NCI-H1930 (cell line): ENCODE results near the gene MGLL.

Experiments
- DNase-seq, 2 experiments: peaks; one replicate each; lab custom pipeline; 2025; lab: John Stamatoyannopoulos, UW

MGLL gene

DNA sequence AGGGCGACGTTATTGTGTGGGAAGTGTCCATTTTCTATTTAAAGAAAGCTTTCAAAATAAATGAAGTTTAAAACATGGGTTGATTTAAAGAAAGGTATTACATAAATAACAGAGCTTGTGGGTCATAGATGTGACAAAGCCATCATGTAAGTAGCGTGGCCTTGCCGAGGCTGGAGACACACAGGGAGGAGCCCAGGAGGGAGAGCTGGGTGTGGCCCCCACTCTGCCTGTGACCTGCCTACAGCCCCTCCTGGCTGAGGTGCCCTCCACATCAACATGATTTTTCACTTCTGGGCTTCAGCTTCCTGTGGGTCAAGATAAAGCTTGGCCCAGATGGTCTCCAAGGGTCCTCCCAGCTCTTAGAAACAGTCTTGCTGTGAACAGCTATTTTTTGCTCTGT, 12.5 kb upstream of the MGLL start:
- DNase-seq: no peak

DNA sequence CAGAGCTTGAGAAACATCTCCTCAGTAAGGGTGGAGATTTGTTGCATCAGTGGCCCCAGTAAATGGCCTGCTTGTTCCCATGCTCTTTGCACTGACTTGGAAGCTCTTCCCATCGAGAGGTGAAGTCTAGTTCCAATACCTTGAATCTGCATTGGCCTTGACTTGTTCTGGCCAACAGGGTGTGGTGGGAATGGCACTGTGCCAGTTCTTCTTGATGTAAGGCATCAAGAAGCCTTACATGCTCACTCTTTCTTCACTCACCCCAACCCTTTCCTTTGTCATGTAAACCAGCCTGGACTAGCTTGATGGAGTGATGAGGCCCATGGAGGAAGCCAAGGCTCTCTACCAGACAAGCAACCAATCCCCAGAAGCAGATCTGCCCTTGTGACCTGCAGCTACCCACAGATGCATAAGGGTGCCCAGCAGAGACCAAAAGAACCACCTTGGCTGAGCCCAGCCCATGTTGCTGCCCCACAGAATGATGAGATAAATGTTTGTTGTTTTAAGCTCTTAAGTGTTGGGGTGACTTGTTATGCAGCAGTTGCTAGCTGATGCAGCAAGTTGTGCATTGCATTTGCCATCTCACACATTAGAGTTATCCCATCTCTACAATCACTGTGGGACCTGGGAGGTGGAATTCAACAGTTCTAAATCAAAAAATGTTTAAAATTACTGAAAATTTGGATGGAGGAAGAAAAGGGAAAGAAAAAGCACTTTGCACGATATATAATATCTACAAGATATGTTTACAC, 11.1 kb upstream of the MGLL start:
- no peak for DNase-seq

DNA sequence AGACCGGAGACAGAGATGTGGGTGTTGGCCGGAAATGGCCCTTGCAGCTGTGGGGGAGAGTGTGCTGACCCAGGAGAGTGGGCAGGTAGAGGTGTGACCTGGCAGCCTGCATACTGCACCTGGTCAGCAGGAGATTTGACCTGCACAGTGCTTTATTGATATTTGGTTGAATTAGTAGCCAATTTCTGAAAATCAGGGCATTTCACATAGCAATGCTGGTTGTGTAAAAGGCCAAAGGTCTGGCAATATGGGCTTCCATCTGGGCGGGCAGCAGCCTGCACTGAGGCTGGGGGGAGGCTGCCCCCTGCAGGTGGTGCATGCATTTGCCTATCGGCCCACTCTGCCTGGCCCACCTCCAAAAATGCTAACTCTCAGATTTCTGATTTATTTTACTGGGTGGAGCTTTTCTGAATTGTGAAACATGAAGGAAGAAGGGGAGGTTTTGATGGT, 9.4 kb upstream of the MGLL start:
- no peak for DNase-seq

DNA sequence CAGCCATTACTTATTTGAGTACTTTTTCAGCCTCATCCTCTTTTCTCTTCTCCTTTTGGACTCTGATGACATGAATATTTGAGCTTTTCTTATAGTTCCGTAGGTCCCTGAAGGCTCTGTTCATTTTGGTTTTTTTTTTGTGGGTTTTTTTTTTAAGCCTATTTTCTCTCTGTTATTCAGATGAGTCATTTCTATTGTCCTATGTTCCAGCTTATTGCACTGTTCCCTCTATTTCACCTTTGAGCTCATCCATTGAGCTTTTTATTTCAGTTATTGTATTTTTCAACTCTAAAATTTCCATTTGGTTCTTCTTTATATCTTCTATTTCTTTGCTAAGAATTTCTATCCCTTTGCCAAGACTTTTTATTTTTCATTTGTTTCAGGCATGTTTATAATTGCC, 7.2 kb upstream of the MGLL start:
- no peak for DNase-seq

DNA sequence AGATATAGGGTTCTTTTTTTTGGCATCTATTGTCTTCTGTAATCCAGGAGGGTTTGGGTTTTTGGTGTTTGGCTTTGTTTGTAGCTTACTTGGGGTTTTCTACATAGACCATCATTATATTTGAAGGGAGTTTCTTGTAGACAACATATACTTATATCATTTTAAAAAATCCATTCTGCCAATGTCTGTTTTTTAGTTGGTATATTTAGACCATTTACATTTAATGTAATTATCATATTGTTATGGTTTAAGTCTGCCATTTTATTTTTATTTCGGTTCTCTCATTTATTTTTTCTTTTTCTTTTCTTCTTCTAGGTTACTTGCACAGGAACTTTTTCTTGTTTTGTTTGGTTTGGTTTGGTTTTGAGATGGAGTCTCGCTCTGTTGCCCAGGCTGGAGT, 5.5 kb upstream of the MGLL start:
- no peak for DNase-seq

DNA sequence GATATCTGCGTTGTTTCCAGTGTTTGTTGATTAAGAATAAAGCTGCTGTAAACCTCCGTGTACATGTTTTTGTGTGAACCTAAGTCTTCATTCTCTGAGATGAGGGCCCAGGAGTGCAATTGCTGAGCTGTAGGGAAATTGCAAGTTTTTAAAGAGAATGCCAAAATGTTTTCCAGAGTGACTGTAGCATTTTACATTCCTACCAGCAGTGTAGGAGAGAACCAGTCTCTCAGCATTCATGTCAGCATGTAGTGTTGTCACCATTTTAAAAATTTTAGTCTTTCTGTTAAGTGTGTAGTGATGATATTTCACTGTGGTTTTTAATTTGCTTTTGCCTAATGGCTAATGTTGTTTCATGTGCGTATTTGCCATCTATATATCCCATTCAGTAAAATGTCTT, 3.4 kb upstream of the MGLL start:
- DNase-seq: no peak

DNA sequence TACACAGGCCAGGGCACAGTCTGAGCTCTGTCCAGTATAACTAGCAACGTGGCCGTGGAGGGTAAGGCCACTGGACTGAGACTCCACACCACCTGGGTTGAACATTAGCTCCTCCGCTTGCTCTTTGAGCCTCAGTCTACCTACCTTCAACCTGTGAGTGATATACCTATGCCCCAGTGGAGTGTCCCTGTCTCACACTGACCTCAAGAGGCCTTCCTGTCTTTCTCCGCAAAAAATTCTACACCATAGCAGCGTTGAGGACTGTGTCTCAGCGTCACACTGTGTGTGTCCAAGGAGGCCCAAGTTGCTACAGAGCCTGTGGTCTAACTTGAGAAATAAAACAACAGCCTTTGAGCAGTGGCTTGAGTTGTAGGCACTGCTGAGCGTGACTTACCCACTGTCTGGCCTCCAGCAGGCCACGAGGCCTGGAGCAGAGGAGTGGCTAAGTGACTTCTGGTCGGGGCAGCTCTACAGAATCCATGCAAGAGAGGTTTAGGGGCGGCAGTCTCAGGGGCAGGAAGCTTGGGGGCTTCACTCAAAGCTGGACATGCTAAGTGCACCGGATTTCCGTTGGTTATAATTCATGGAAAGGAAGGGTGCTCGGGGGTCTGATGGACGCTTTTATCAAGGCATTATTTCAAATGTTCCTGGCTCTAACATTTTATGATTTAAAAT, 2.0 kb upstream of the MGLL start:
- no peak for DNase-seq

DNA sequence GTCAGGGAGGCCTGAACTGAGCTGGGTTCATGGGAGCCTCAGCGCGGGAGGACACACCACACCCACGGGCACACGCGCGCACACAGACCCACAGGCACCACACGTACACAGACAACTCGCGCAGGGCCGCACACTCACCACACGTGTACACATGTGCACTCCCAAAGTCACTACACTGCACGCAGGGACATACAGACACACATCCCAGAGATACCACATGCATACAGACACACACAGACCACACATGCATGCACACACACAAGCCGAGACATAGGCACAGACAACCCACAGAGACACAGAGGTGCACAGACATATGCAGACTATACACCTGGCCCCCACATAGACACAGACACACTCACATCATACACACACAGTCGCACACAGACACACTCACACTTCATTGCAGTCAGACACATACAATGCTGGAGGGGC, 1.1 kb upstream of the MGLL start:
- DNase-seq: no peak

DNA sequence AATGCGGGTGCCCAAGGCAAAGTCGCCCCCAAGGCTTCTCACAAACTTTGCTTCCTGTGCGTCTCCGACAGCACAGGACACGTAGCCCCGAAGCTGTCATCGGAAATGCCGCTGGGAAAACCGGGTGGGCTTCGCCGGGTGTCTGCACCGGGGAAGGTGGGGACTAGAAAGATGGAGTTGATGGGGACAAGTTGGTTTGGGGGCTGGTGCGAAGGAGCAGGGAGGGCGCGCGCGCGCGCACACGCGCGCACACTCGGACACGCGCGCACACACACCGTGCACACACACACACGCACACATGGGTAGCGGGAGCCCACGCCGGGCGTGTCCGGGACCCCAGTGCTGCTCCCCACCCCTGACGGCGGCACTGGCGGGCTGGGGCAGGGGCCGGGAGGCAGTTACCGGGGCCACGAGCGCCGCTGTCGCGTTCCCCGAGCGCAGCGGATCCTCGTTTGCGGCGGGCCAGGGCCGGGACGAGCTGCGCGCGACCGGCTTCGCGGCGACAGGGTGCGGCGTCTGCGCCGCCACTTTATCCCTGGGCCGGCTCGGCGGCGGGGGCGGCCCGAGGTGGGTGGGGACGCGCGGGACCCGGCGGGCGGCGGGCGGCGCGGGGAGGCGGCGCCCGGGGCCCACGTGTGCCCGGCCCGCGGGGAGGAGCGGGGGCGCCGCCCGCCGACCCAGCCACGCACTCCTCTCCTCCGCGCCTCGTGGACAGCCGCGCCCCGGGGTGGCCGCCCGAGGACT, 539 bp upstream of the MGLL start:
- DNase-seq: no peak

DNA sequence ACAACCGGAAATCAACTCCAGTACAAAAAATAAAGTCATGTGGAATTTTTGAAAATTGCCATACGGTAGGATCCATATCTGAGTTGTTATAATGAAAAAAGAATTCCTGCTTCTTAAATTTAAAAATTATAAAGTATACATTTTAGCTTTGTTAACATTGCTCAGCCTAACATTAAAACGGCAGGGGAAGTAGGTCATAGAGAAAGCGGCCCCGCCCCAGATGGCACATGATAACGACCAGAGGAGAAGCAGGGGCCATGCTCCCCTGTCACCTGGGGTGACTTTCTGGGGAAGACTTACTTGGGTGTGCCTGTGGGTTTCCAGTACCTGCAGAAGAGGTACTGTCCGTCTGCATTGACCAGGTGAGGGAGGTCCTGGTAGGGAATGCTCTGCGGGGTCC, 921 bp downstream of the MGLL start:
- DNase-seq: no peak

DNA sequence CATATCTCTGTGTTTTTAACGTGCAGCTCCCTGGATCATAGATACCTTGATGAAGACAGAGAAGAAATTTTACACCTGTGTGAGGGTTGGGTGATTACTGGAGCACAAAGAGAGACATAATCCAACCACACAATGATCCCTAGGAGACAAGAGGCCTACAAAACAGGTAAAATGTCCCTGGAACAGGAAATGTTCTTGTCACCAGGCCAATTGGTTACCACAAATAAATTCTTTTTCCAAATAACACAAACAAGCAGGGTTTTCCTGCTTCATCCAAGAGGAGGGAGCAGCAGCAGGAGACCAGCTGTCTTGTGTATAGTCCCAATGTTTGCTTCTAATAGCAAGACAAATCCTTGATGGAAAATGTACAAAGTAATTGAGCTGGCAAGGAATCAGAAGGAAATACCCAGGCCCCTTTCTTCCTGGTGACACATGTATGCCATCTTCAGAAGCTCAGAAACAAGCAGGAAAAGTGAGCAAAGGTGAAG, 1.4 kb downstream of the MGLL start:
- no peak for DNase-seq

DNA sequence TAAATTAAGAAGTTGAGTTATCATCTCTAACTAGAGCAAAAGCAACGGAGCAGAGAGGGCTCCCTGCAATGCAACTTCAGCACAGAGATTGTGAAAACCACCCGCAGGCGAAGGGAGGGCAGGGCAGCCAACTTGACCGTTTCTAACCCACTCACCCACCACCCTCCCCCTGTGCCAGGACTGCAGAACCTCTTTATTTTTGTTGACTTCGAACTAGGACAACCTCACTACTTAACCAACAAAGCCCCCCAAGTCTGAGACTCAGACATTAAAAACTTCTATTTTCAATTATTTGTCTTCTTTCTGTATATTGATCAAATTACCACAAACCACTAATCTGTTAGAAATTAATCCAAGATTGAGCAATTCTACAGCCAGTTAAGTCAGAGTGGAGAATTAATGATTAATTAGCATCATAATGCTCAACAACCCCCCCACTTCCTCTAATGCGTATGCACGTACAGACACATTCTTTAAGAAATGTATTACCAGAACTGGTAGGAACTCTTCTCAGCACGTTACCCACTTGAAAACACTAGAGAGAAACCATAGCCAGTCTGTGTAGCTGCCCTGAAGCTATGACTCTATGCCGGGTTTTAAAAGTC, 2.0 kb downstream of the MGLL start:
- DNase-seq: no peak

DNA sequence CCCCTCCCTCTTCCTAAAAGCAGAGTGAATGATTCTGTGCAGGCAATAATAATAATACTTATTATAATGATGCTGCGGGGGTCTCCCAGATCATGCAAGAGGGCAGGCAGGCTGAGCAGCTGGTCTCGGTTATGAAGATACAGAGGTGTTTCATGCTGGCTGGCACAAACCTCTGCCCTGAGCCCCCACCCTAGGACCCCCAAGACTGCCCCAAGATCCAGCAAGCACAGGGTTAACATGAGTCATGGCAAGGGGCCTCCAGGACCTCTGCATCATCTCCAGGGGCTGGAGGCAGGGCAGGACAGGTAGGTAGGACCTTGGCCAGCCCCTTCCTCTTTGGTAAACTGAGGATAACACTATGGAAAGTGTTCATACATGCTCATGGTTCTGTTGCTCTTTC, 2.7 kb downstream of the MGLL start:
- DNase-seq: no peak

DNA sequence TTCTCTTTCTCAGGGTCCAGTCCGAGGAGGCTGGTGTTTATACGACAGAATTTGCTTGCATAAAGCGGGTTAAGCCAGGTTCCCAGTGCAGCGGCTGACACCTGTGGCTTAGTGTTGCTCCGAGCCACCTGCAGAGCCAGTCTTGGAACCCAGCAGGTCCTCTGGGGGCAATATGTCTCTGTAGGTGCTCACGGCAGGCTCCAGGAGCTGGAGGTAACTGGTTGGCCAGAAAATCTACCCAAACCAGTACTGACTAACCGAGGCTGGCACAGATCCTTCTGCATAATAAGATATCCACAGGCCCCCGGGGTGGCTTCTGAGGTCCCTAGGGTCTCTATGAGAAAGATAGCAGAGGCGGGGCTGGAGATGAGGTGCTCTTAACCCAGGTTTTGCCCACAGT, 3.2 kb downstream of the MGLL start:
- no peak for DNase-seq

DNA sequence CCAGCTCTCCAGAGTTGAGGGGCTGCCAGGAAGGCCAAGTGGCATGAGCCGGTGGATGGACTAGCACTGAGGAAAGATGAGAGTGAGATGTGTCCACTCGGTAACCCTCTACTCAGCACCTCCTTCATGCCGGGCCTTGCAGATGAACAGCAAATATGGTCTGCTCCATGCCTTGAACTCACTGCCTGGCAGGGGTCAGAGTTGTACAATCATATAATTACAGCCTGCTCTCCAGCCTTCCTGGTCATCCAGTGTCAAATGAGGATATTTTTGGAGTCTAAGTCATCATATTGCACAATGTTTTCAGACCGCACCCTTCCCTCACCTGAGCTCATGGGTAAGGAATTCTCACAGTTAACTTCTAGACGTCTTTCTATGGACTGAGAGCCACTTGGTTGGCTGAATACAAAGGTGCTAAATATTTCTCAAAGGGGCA, 4.9 kb downstream of the MGLL start:
- DNase-seq: no peak

DNA sequence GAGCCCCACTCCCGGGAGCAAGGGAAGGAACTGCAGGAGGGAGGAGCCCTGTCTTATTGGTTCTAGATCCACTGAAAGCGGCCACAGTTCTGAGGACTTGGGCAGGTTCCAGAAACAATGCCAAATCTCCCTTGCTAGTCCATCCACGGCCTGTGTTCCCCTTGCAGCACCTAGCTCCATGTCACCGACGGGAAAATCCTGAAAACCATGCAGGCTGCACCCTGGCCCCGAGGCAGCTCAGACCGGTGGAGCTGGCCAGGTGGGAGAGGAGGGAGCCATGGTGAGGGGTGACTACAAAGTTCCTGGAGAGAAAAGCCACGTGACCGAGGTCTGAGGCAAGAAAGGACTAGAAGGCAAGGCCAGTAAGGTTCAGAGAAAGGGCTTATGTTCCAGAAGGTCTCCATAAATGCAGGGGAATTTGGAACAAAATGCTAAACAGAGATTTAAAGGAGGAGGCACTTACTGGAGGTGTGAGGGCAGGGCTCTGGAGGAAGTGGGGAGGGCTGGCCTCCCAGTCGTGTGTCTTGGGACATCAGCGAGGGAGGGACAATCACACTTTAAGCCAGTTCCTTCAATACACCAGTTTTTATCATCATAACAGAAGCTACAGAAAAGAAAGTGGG, 5.4 kb downstream of the MGLL start:
- DNase-seq: no peak

DNA sequence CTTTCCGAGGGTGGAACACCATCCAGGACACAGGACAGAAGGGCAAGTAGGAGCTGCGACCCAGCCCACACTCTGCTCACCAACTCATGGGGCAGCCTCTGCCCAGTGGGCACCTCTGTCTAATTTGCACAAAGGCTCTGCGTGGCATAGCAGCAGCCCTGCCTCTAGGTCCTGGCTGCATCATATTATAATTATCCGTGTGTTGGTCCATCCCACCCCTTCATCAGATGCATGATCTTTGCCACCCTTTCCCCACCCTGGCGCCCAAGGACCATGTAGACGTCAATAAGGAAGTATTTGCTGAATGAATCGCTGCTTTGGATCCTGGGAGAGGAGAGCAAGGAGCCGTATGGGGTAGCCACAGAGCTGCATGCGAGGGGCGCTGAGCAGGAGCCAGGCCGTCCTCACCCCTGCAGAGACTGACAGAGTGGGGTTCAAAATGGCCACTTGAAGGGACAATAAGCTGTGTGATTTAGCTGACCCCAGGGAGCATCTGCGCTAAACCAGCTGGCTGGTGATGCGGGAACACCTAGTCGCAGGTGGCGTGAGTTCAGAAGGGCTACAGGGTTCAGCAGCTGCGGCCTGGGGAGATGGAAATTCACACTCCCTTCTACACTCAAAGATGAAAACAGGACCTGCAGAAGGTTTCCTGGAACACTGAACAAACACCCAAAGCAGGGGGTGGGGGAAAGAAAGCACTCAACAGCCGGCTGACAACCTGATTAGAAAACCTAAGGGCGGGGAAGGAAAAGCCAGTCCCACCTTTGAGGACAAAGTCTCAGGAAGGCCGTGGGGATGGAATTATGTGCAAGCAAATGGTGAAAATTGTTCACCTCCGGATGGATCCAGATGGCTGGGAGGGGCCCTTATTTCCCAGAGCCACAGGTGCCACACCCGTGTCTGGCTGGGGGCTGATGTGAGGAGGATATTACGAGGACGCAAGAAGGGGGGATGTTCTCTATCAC, 6.4 kb downstream of the MGLL start:
- DNase-seq: no peak

DNA sequence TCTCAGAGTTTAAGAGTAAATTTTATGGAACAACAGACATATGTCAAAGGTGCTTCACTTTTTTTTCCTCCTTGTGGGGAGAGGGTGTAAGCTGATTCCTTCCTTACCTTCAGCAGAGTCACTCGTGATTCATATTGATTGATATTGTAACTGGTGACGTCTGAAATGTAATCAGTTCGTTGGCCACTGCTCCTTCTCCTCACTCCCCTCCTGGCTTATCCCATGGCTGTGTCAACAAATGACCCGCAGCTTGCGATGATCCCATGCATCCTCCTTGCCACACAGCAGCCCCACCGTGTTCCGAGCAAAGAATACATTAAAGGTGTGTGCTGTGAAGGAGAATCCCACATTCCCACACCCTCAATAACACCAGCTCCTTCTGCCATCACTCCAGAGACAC, 7.3 kb downstream of the MGLL start:
- no peak for DNase-seq

DNA sequence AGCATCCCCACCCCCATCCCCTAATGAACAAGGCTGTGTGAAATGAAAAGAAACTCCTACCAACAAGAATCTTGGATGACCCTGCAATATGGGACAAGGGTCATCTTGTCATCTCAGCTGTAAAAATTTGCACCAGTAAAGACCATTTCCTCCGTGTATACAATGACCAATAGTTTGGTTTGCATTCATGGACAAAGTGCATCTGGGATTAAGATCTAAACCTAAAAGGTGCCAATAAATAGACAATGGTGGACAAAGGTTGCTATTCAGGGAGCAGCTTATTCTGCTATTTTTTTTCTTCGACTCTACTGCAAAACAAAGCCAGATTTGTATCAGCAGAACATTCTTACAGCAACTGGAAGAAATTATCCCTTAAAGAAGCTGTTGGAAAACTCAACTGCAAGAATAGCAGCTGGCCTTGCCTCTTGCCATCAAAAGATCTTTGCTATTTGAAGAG, 8.0 kb downstream of the MGLL start:
- DNase-seq: no peak

DNA sequence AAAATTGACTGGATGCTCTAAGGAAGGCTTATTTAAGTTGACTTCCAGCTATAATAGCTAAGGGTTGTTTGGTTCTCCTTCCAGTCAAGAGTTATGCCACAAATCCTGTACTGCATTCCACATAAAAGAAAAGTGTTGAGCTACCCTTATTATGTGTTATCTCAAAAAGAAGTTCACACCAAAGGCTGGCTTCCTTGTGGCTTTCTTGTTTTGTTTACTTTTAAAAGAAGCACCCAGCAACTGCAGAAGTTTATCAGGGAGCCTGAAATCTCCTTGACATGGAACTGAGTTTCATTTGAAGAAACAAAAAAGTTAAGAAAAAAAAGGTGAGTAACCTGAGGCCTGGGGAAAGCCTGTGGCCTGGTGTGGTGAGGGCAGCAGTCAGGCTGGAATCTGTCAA, 10.2 kb downstream of the MGLL start:
- no peak for DNase-seq

DNA sequence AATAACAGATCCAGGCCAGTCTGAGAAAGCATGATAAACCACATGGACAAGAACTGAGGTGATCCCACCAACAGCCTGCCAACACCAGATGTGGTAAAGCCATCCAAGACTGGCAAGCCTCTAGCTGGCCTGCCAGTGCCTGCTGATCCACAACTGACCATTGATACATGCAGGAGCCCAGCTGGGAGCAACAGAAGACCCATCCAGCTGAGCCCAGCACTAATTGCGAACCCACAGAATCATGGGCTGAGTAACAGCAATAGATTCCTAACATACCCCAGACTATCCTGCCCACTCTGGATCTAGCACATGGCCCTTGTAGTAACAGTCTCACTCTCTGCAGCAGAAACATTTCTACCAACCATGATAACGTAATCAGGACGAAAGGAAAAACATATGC, 10.6 kb downstream of the MGLL start:
- DNase-seq: no peak
